NCI-H526 (cell line): Measurements from ENCODE around the gene TMEM52B.
"Not testable (repeated sequence)": the region's sequence is repeated elsewhere in the genome, so short reads cannot be mapped to it uniquely, and the experiment has no call there.

Experiments
- DNase-seq, 2 experiments: peaks; one replicate each; lab custom pipeline; 2025; lab: John Stamatoyannopoulos, UW

Gene TMEM52B

GRCh38 chr12:10211940-10212738 lies 33.3 kb downstream of the TMEM52B start:
- DNase-seq = peak; percentile 70 to 89

- peak; percentile 38 to 74 for DNase-seq
These were observed 33.9 kb downstream of the TMEM52B start, which contains the start of gene GABARAPL1 for GRCh38 chr12:10212739-10213131. Gene GABARAPL1 (plus strand): TSS chr12:10212877. CDS start chr12:10213130, 253 bp downstream.

GRCh38 chr12:10213168-10214135 lies 34.6 kb downstream of the TMEM52B start:
- DNase-seq = peak; percentile 43 to 71

GRCh38 chr12:10214136-10214894 lies 35.5 kb downstream of the TMEM52B start:
- DNase-seq = no peak

- no peak for DNase-seq
These were observed 36.0 kb downstream of the TMEM52B start for GRCh38 chr12:10214895-10215267.

- DNase-seq = no peak
These were observed 36.6 kb downstream of the TMEM52B start for GRCh38 chr12:10215436-10215835.

- DNase-seq = not testable (repeated sequence)
These were observed 37.1 kb downstream of the TMEM52B start for GRCh38 chr12:10215946-10216345.

GRCh38 chr12:10218021-10218420 lies 39.2 kb downstream of the TMEM52B start:
- no peak for DNase-seq

- DNase-seq = no peak
These were observed 41.7 kb downstream of the TMEM52B start for GRCh38 chr12:10220398-10221077.

- no peak for DNase-seq
These were observed 43.0 kb downstream of the TMEM52B start for GRCh38 chr12:10221846-10222245.

GRCh38 chr12:10223208-10223607 lies 44.4 kb downstream of the TMEM52B start:
- no peak for DNase-seq

GRCh38 chr12:10225426-10225825 lies 46.6 kb downstream of the TMEM52B start:
- DNase-seq = not testable (repeated sequence)

GRCh38 chr12:10226086-10226485 lies 47.3 kb downstream of the TMEM52B start:
- DNase-seq = no peak

GRCh38 chr12:10226731-10227130 lies 47.9 kb downstream of the TMEM52B start:
- no peak for DNase-seq

GRCh38 chr12:10227648-10228047 lies 48.8 kb downstream of the TMEM52B start:
- no peak for DNase-seq

GRCh38 chr12:10234562-10234961 lies 55.7 kb downstream of the TMEM52B start:
- DNase-seq = no peak

- DNase-seq = peak; percentile 20 to 59
These were observed 57.2 kb downstream of the TMEM52B start for GRCh38 chr12:10235761-10236631.

GRCh38 chr12:10236720-10237119 lies 57.9 kb downstream of the TMEM52B start:
- DNase-seq = no peak

- no peak for DNase-seq
These were observed 59.7 kb downstream of the TMEM52B start for GRCh38 chr12:10238526-10238925.

- no peak for DNase-seq
These were observed 62.5 kb downstream of the TMEM52B start for GRCh38 chr12:10241290-10241689.
